SKM-1 (cell line): Measurements from ENCODE around the gene CA4.

Experiments used
- DNase-seq: peaks from one replicate; lab custom pipeline; 2025; ENCODE audit not compliant: unreplicated experiment; lab: John Stamatoyannopoulos, UW

The CA4 gene

GRCh38 chr17:60154616-60155426, 5.0 kb downstream of the CA4 start:
- no peak for DNase-seq

- no peak for DNase-seq
Measured at GRCh38 chr17:60155427-60155814, 5.6 kb downstream of the CA4 start.

- no peak for DNase-seq
Measured at GRCh38 chr17:60155815-60156214, 6.0 kb downstream of the CA4 start.

GRCh38 chr17:60156746-60157145, 7.0 kb downstream of the CA4 start:
- no peak for DNase-seq

- no peak for DNase-seq
Measured at GRCh38 chr17:60157487-60158040, 7.8 kb downstream of the CA4 start.

- no peak for DNase-seq
Measured at GRCh38 chr17:60158751-60159478, 9.1 kb downstream of the CA4 start.

GRCh38 chr17:60159479-60159866, 9.7 kb downstream of the CA4 start:
- no peak for DNase-seq

- DNase-seq: no peak
Measured at GRCh38 chr17:60160829-60161501, 11.2 kb downstream of the CA4 start.

GRCh38 chr17:60161598-60162330, 12.0 kb downstream of the CA4 start:
- DNase-seq: no peak

- no peak for DNase-seq
Measured at GRCh38 chr17:60163108-60163784, 13.5 kb downstream of the CA4 start.

- DNase-seq: no peak
Measured at GRCh38 chr17:60164164-60164563, 14.4 kb downstream of the CA4 start.

GRCh38 chr17:60164697-60165096, 14.9 kb downstream of the CA4 start:
- DNase-seq: no peak

GRCh38 chr17:60165223-60165622, 15.4 kb downstream of the CA4 start:
- no peak for DNase-seq

- no peak for DNase-seq
Measured at GRCh38 chr17:60165971-60166370, 16.2 kb downstream of the CA4 start.

GRCh38 chr17:60167065-60167741, 17.4 kb downstream of the CA4 start:
- no peak for DNase-seq

- no peak for DNase-seq
Measured at GRCh38 chr17:60168654-60169053, 18.9 kb downstream of the CA4 start.

GRCh38 chr17:60169921-60170817, 20.4 kb downstream of the CA4 start:
- DNase-seq: peak; percentile 68

GRCh38 chr17:60170835-60171752, 21.3 kb downstream of the CA4 start:
- DNase-seq: no peak
